ENCODE results near the gene MARCHF5.
"Not testable (repeated sequence)": the region's sequence is repeated elsewhere in the genome, so short reads cannot be mapped to it uniquely, and the experiment has no call there.

MARCHF5 gene

GRCh38 chr10:92393173-92393572 lies 102.2 kb downstream of the MARCHF5 start:
- DNase-seq: not testable (repeated sequence)

GRCh38 chr10:92395271-92395670 lies 104.3 kb downstream of the MARCHF5 start:
- no peak for DNase-seq

- not testable (repeated sequence) for DNase-seq
Observed at GRCh38 chr10:92402234-92402633, 111.3 kb downstream of the MARCHF5 start.

Measured in fibroblast of skin of abdomen (primary cell).